Hepatocyte (in vitro differentiated cells): ENCODE data around the gene MLIP.

Experiments
- CTCF ChIP-seq: fragments of 200-600 bp; sonication (generic); IDR thresholded peaks from 2 replicates; pipeline ENCODE4 v1.5.1; 2016; ENCODE audit warnings: antibody characterized with exemption, mild to moderate bottlenecking; ENCODE audit not compliant: poor library complexity
- EZH2 ChIP-seq: fragments of 200-600 bp; sonication (generic); IDR thresholded peaks from 2 replicates; pipeline ENCODE4 v1.6.1; 2016; ENCODE audit warnings: antibody characterized with exemption, mild to moderate bottlenecking, borderline replicate concordance
- EZH2phosphoT487 ChIP-seq: fragments of 200-600 bp; sonication (generic); IDR thresholded peaks from one replicate; pipeline ENCODE4 v1.6.1; 2018; ENCODE audit warnings: antibody characterized with exemption, mild to moderate bottlenecking, low read depth, moderate library complexity; ENCODE audit not compliant: unreplicated experiment, severe bottlenecking

- TF ChIP-seq CTCF = no peak
- TF ChIP-seq EZH2 = no peak
- no peak for TF ChIP-seq EZH2phosphoT487
Measured at GRCh38 chr6:54254886-54255285, 143.6 kb downstream of the MLIP start.
